ENCODE measurements around the gene CCN5. TPM values are rescaled to one million over a fixed set of nuclear protein-coding genes. Genes with fewer than 3 reads are reported as not detected.

CCN5 gene
- total and polyA plus RNA-seq, 2 of the 13 experiments (the other 11 are each of a cell fraction or from before 2014, with no cell fraction given): 0.12 TPM; not detected in 1

- TF ChIP-seq, protein P1, sequence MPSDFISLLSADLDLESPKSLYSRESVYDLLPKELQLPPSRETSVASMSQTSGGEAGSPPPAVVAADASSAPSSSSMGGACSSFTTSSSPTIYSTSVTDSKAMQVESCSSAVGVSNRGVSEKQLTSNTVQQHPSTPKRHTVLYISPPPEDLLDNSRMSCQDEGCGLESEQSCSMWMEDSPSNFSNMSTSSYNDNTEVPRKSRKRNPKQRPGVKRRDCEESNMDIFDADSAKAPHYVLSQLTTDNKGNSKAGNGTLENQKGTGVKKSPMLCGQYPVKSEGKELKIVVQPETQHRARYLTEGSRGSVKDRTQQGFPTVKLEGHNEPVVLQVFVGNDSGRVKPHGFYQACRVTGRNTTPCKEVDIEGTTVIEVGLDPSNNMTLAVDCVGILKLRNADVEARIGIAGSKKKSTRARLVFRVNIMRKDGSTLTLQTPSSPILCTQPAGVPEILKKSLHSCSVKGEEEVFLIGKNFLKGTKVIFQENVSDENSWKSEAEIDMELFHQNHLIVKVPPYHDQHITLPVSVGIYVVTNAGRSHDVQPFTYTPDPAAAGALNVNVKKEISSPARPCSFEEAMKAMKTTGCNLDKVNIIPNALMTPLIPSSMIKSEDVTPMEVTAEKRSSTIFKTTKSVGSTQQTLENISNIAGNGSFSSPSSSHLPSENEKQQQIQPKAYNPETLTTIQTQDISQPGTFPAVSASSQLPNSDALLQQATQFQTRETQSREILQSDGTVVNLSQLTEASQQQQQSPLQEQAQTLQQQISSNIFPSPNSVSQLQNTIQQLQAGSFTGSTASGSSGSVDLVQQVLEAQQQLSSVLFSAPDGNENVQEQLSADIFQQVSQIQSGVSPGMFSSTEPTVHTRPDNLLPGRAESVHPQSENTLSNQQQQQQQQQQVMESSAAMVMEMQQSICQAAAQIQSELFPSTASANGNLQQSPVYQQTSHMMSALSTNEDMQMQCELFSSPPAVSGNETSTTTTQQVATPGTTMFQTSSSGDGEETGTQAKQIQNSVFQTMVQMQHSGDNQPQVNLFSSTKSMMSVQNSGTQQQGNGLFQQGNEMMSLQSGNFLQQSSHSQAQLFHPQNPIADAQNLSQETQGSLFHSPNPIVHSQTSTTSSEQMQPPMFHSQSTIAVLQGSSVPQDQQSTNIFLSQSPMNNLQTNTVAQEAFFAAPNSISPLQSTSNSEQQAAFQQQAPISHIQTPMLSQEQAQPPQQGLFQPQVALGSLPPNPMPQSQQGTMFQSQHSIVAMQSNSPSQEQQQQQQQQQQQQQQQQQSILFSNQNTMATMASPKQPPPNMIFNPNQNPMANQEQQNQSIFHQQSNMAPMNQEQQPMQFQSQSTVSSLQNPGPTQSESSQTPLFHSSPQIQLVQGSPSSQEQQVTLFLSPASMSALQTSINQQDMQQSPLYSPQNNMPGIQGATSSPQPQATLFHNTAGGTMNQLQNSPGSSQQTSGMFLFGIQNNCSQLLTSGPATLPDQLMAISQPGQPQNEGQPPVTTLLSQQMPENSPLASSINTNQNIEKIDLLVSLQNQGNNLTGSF (CRISPR knock-in tag; IDR thresholded peaks at IDR 0.05): no peak
- TF ChIP-seq ZNF430 (CRISPR knock-in tag; IDR thresholded peaks at IDR 0.05): no peak
- TF ChIP-seq MTA3 (CRISPR knock-in tag; IDR thresholded peaks at IDR 0.05): no peak
- TF ChIP-seq SPEN (CRISPR knock-in tag; IDR thresholded peaks at IDR 0.05; ENCODE audit: low read depth): no peak; the same call in 1 of the 2 replicates
- TF ChIP-seq, protein P2, sequence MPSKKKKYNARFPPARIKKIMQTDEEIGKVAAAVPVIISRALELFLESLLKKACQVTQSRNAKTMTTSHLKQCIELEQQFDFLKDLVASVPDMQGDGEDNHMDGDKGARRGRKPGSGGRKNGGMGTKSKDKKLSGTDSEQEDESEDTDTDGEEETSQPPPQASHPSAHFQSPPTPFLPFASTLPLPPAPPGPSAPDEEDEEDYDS (CRISPR knock-in tag; IDR thresholded peaks at IDR 0.05): no peak; the same call in 1 of the 2 replicates
- TF ChIP-seq IKZF4 (CRISPR knock-in tag; IDR thresholded peaks at IDR 0.05; ENCODE audit: borderline replicate concordance, low read depth, not compliant biosample characterization): no peak
- TF ChIP-seq ZNF136 (CRISPR knock-in tag; IDR thresholded peaks at IDR 0.05; ENCODE audit: low read depth): no peak
- TF ChIP-seq ZFP1 (CRISPR knock-in tag; IDR thresholded peaks at IDR 0.05): 0 out of 2 replicates have a peak, but pooled peaks have one; percentile 29
- TF ChIP-seq ZNF501 (CRISPR knock-in tag; IDR thresholded peaks at IDR 0.05): peak; percentile 47; the same call in 1 of the 2 replicates
- TF ChIP-seq MYNN (CRISPR knock-in tag; IDR thresholded peaks at IDR 0.05; ENCODE audit: low read depth): no peak
- TF ChIP-seq CREB1 (IDR thresholded peaks at IDR 0.05): peak; percentile 67
- peak; percentile 79; the same call in 1 of the 2 replicates for TF ChIP-seq CREB1 (CRISPR knock-in tag; IDR thresholded peaks at IDR 0.05)
- TF ChIP-seq ZNF792 (CRISPR knock-in tag; IDR thresholded peaks at IDR 0.05): peak; percentile 50; the same call in 1 of the 2 replicates
- TF ChIP-seq MTF1 (CRISPR knock-in tag; IDR thresholded peaks at IDR 0.05): no peak; the same call in 1 of the 2 replicates
- no peak for TF ChIP-seq ATF6 (CRISPR knock-in tag; conservative IDR thresholded peaks at IDR 0.05)
- TF ChIP-seq PRMT3 (CRISPR knock-in tag; IDR thresholded peaks at IDR 0.05; ENCODE audit: borderline replicate concordance, low read depth): no peak
- TF ChIP-seq ZNF720 (CRISPR knock-in tag; IDR thresholded peaks at IDR 0.05): no peak
- no peak for TF ChIP-seq MED8 (CRISPR knock-in tag; IDR thresholded peaks at IDR 0.05; ENCODE audit: insufficient replicate concordance)
- TF ChIP-seq ZKSCAN1 (IDR thresholded peaks at IDR 0.05; ENCODE audit: low read length): no peak
- no peak for TF ChIP-seq FOSL1 (CRISPR knock-in tag; IDR thresholded peaks at IDR 0.05; ENCODE audit: borderline replicate concordance)
- TF ChIP-seq ERF (CRISPR knock-in tag; IDR thresholded peaks at IDR 0.05): 0 out of 2 replicates have a peak, but pooled peaks have one; percentile 39
- TF ChIP-seq NFKBIZ (CRISPR knock-in tag; IDR thresholded peaks at IDR 0.05): no peak
- TF ChIP-seq KDM4B (CRISPR knock-in tag; IDR thresholded peaks at IDR 0.05): 0 out of 2 replicates have a peak, but pooled peaks have one; percentile 24
Observed at GRCh38 chr20:44736170-44737021, 21.2 kb downstream of the CCN5 start (continued).
